Immature natural killer cell (primary cell): Measurements from ENCODE around the gene BAG2. TPM values are rescaled to one million over a fixed set of nuclear protein-coding genes. Genes with fewer than 3 reads are reported as not detected.
A peak's percentile ranks its signal among the peaks of the same experiment; 100 is the strongest.

Experiments used
- DNase-seq, 3 donors: peaks; one replicate each; pipeline ENCODE4 v3.0.0; 2022; ENCODE audit warnings: mixed read lengths in 1 of 3
- H3K27ac Mint-ChIP-seq, 6 donors: one replicate each; pipeline ENCODE4 v1.8.0; 2020; ENCODE audit warnings: mixed read lengths in 6 of 6, mild to moderate bottlenecking in 5 of 6, inconsistent platforms in 4 of 6, moderate library complexity in 3 of 6
- H3K27me3 Mint-ChIP-seq, 3 donors: one replicate each; pipeline ENCODE4 v1.8.0; 2020 to 2021; ENCODE audit warnings: low read depth in 3 of 3, mild to moderate bottlenecking in 3 of 3, mixed read lengths in 3 of 3, moderate library complexity in 3 of 3, inconsistent platforms in 1 of 3
- H3K36me3 Mint-ChIP-seq, 3 donors: one replicate each; pipeline ENCODE4 v1.8.0; 2020; ENCODE audit warnings: mixed read lengths in 3 of 3, inconsistent platforms in 2 of 3, mild to moderate bottlenecking in 2 of 3
- H3K4me1 Mint-ChIP-seq, 2 donors: one replicate each; pipeline ENCODE4 v1.8.0; 2020; ENCODE audit warnings: inconsistent platforms in 2 of 2, mild to moderate bottlenecking in 2 of 2, mixed read lengths in 2 of 2, moderate library complexity in 1 of 2
- H3K4me3 Mint-ChIP-seq, 5 donors: one replicate each; pipeline ENCODE4 v1.8.0; 2020; ENCODE audit warnings: mild to moderate bottlenecking in 5 of 5, mixed read lengths in 5 of 5, inconsistent platforms in 3 of 5, moderate library complexity in 3 of 5
- H3K9me3 Mint-ChIP-seq, 6 donors: one replicate each; pipeline ENCODE4 v1.8.0; 2020; ENCODE audit warnings: mild to moderate bottlenecking in 6 of 6, mixed read lengths in 6 of 6, inconsistent platforms in 4 of 6, moderate library complexity in 3 of 6
- polyA plus RNA-seq, 3 donors: library from polyadenylated mRNA; unstranded; fragments of 300-500 nt; fragmentation: Illumina TruSeq; gene quantifications; one replicate each; pipeline ENCODE4 v1.2.3, GENCODE V29; 2021

BAG2 gene
- polyA plus RNA-seq, 3 donors from 2014 or later: 1.2 to 1.8 (median 1.7) TPM

GRCh38 chr6:57147955-57148858 lies 23.9 kb upstream of the BAG2 start:
- DNase-seq: no peak
- Mint-ChIP-seq H3K27ac (no peak overlapping the region), H3K27me3 (peaks cover 0 to 1% (median 0%) of the 10 kb centered on the region in 3 donors), H3K4me1 (no peaks in the 10 kb centered on the region), H3K9me3 (no peaks in the 10 kb centered on the region), H3K36me3 (peaks cover 34 to 49% (median 45%) of the 10 kb centered on the region in 3 donors), H3K4me3 (no peak overlapping the region)

GRCh38 chr6:57158658-57159057 lies 13.5 kb upstream of the BAG2 start:
- Mint-ChIP-seq H3K27ac (no peak overlapping the region), H3K9me3 (no peaks in the 10 kb centered on the region), H3K36me3 (peaks cover 11 to 35% (median 14%) of the 10 kb centered on the region in 3 donors), H3K27me3 (no peaks in the 10 kb centered on the region), H3K4me1 (no peaks in the 10 kb centered on the region), H3K4me3 (no peak overlapping the region)
- no peak for DNase-seq

- Mint-ChIP-seq H3K27ac (no peak overlapping the region), H3K9me3 (no peaks in the 10 kb centered on the region), H3K4me1 (no peaks in the 10 kb centered on the region), H3K4me3 (no peak overlapping the region), H3K36me3 (peaks cover 11 to 35% (median 18%) of the 10 kb centered on the region in 3 donors), H3K27me3 (no peaks in the 10 kb centered on the region)
- DNase-seq: no peak
Measured at GRCh38 chr6:57159127-57159526, 13.0 kb upstream of the BAG2 start.

- Mint-ChIP-seq H3K27me3 (no peaks in the 10 kb centered on the region), H3K27ac (no peak overlapping the region), H3K4me3 (no peak overlapping the region), H3K36me3 (peaks cover 15 to 48% (median 33%) of the 10 kb centered on the region in 3 donors), H3K9me3 (no peaks in the 10 kb centered on the region), H3K4me1 (no peaks in the 10 kb centered on the region)
- no peak for DNase-seq
Measured at GRCh38 chr6:57162028-57162427, 10.1 kb upstream of the BAG2 start.

GRCh38 chr6:57162516-57162915 lies 9.6 kb upstream of the BAG2 start:
- DNase-seq: no peak
- Mint-ChIP-seq H3K27ac (no peak overlapping the region), H3K27me3 (no peaks in the 10 kb centered on the region), H3K4me3 (no peak overlapping the region), H3K9me3 (no peaks in the 10 kb centered on the region), H3K36me3 (peaks cover 18 to 48% (median 37%) of the 10 kb centered on the region in 3 donors), H3K4me1 (no peaks in the 10 kb centered on the region)

GRCh38 chr6:57163956-57164355 lies 8.2 kb upstream of the BAG2 start:
- no peaks in the 10 kb centered on the region for H3K27me3 Mint-ChIP-seq
- no peaks in the 10 kb centered on the region for H3K9me3 Mint-ChIP-seq
- peaks cover 18 to 40% (median 33%) of the 10 kb centered on the region in 3 donors for H3K36me3 Mint-ChIP-seq
- no peak overlapping the region for H3K4me3 Mint-ChIP-seq
- no peak overlapping the region for H3K27ac Mint-ChIP-seq
- no peaks in the 10 kb centered on the region for H3K4me1 Mint-ChIP-seq
- DNase-seq: no peak

GRCh38 chr6:57165080-57165479 lies 7.0 kb upstream of the BAG2 start:
- peak overlapping the region in 1 of 6 donors; percentile 24 for H3K27ac Mint-ChIP-seq
- no peak for DNase-seq
- no peaks in the 10 kb centered on the region for H3K27me3 Mint-ChIP-seq
- H3K36me3 Mint-ChIP-seq: peaks cover 18 to 39% (median 32%) of the 10 kb centered on the region in 3 donors
- no peaks in the 10 kb centered on the region for H3K9me3 Mint-ChIP-seq
- no peaks in the 10 kb centered on the region for H3K4me1 Mint-ChIP-seq
- H3K4me3 Mint-ChIP-seq: no peak overlapping the region

GRCh38 chr6:57173056-57173885 lies 1.1 kb downstream of the BAG2 start:
- no peaks in the 10 kb centered on the region for H3K36me3 Mint-ChIP-seq
- H3K27me3 Mint-ChIP-seq: peaks cover 0 to 1% (median 0%) of the 10 kb centered on the region in 3 donors
- no peaks in the 10 kb centered on the region for H3K9me3 Mint-ChIP-seq
- peak; percentile 4 to 23 (median 15) for DNase-seq
- H3K27ac Mint-ChIP-seq: peak overlapping the region; percentile 88 to 95 (median 90)
- peak overlapping the region; percentile 91 to 97 (median 95) for H3K4me3 Mint-ChIP-seq
- H3K4me1 Mint-ChIP-seq: peaks cover 18 to 31% of the 10 kb centered on the region in 2 donors

GRCh38 chr6:57173886-57174510 lies 1.9 kb downstream of the BAG2 start:
- Mint-ChIP-seq H3K4me1 (peaks cover 18 to 31% of the 10 kb centered on the region in 2 donors), H3K27me3 (peaks cover 0 to 1% (median 0%) of the 10 kb centered on the region in 3 donors), H3K27ac (peak overlapping the region in 2 of 6 donors; percentile 42 to 88), H3K9me3 (no peaks in the 10 kb centered on the region), H3K4me3 (peak overlapping the region; percentile 91 to 97 (median 95)), H3K36me3 (no peaks in the 10 kb centered on the region)
- DNase-seq: no peak

- no peaks in the 10 kb centered on the region for H3K9me3 Mint-ChIP-seq
- H3K27me3 Mint-ChIP-seq: peaks cover 0 to 1% (median 0%) of the 10 kb centered on the region in 3 donors
- no peaks in the 10 kb centered on the region for H3K36me3 Mint-ChIP-seq
- H3K4me3 Mint-ChIP-seq: no peak overlapping the region
- no peak overlapping the region for H3K27ac Mint-ChIP-seq
- peaks cover 18 to 31% of the 10 kb centered on the region in 2 donors for H3K4me1 Mint-ChIP-seq
- no peak for DNase-seq
Measured at GRCh38 chr6:57174511-57174907, 2.4 kb downstream of the BAG2 start.

- Mint-ChIP-seq H3K4me1 (peaks cover 13 to 17% of the 10 kb centered on the region in 2 donors), H3K36me3 (peaks cover 0 to 5% (median 0%) of the 10 kb centered on the region in 3 donors), H3K27ac (no peak overlapping the region), H3K27me3 (peaks cover 0 to 3% (median 0%) of the 10 kb centered on the region in 3 donors), H3K4me3 (no peak overlapping the region), H3K9me3 (no peaks in the 10 kb centered on the region)
- no peak for DNase-seq
Measured at GRCh38 chr6:57177545-57178265, 5.6 kb downstream of the BAG2 start.

- Mint-ChIP-seq H3K27me3 (peaks cover 0 to 2% (median 0%) of the 10 kb centered on the region in 3 donors), H3K9me3 (no peaks in the 10 kb centered on the region), H3K27ac (no peak overlapping the region), H3K36me3 (peaks cover 11 to 17% (median 13%) of the 10 kb centered on the region in 3 donors), H3K4me1 (no peaks in the 10 kb centered on the region), H3K4me3 (no peak overlapping the region)
- DNase-seq: no peak
Measured at GRCh38 chr6:57180596-57180995, 8.5 kb downstream of the BAG2 start.

- H3K27ac Mint-ChIP-seq: peak overlapping the region in 2 of 6 donors; percentile 29 to 45
- no peaks in the 10 kb centered on the region for H3K4me1 Mint-ChIP-seq
- H3K27me3 Mint-ChIP-seq: peaks cover 0 to 2% (median 0%) of the 10 kb centered on the region in 3 donors
- H3K4me3 Mint-ChIP-seq: no peak overlapping the region
- no peaks in the 10 kb centered on the region for H3K9me3 Mint-ChIP-seq
- DNase-seq: no peak
- peaks cover 11 to 23% (median 13%) of the 10 kb centered on the region in 3 donors for H3K36me3 Mint-ChIP-seq
Measured at GRCh38 chr6:57182017-57182432, 9.9 kb downstream of the BAG2 start.
